Muscle of leg (tissue), 11 donors: Measurements from ENCODE around the gene PRKN. TPM values are rescaled to one million over a fixed set of nuclear protein-coding genes. Genes with fewer than 3 reads are reported as not detected.

ENCODE experiments used
- DNase-seq: peaks from one replicate; pipeline ENCODE4 v3.0.0; 2013
- H3K27ac ChIP-seq: one replicate; pipeline ENCODE4 v1.5.1; 2013; ENCODE audit warnings: mild to moderate bottlenecking, low read length, control low read depth
- H3K27me3 ChIP-seq: one replicate; pipeline ENCODE4 v1.6.1; 2013; ENCODE audit warnings: low read length; ENCODE audit not compliant: control insufficient read depth, insufficient read depth
- H3K36me3 ChIP-seq: one replicate; pipeline ENCODE4 v1.6.1; 2013; ENCODE audit warnings: low read length; ENCODE audit not compliant: control insufficient read depth, insufficient read depth
- H3K4me1 ChIP-seq: one replicate; pipeline ENCODE4 v1.6.1; 2013; ENCODE audit warnings: low read length; ENCODE audit not compliant: control insufficient read depth, insufficient read depth
- H3K4me3 ChIP-seq: one replicate; pipeline ENCODE4 v1.5.1; 2013; ENCODE audit warnings: low read length, control low read depth
- H3K9me3 ChIP-seq: replicated peaks from 2 replicates; pipeline ENCODE4 v1.6.1; 2013; ENCODE audit warnings: low read depth, low read length; ENCODE audit not compliant: control insufficient read depth
- WGBS: methylation state at CpG from one replicate; pipeline ENCODE4 v1.1.5; 2013; ENCODE audit warnings: missing lambda C conversion rate; ENCODE audit not compliant: insufficient coverage; 5-methylcytosine and 5-hydroxymethylcytosine counted together
- polyA plus RNA-seq, 8 donors: library from polyadenylated mRNA; unstranded; fragments of 120-200 nt; gene quantifications; one replicate each; pipeline versions ENCODE4 v1.2.1 to v1.2.3, GENCODE V29; 2013; ENCODE audit warnings: inconsistent platforms in 1 of 8, low replicate concordance in 1 of 8; ENCODE audit not compliant: insufficient read length in 8 of 8, insufficient read depth in 1 of 8
- total RNA-seq: library from RNA; stranded (reverse); fragments of 120-200 nt; gene quantifications from one replicate; pipeline ENCODE4 v1.2.4, GENCODE V29; 2013

PRKN gene
- total and polyA plus RNA-seq, 9 donors = 2.5 to 4.7 (median 3.9) TPM

GRCh38 chr6:162626869-162627268 lies 100.7 kb downstream of the PRKN start:
- Histone ChIP-seq H3K9me3 (no peaks in the 10 kb centered on the region), H3K36me3 (no peaks in the 10 kb centered on the region), H3K27ac (no peak overlapping the region), H3K27me3 (no peaks in the 10 kb centered on the region), H3K4me1 (no peaks in the 10 kb centered on the region), H3K4me3 (no peak overlapping the region)
- WGBS = no CpG with 5 or more reads among the region's 1 CpG
- no peak for DNase-seq

- H3K4me1 ChIP-seq = no peaks in the 10 kb centered on the region
- H3K9me3 ChIP-seq = no peaks in the 10 kb centered on the region
- no peak for DNase-seq
- H3K27ac ChIP-seq = no peak overlapping the region
- no peaks in the 10 kb centered on the region for H3K36me3 ChIP-seq
- no CpG with 5 or more reads among the region's 5 CpGs for WGBS
- H3K27me3 ChIP-seq = no peaks in the 10 kb centered on the region
- H3K4me3 ChIP-seq = no peak overlapping the region
Measured at GRCh38 chr6:162625846-162626540, 101.6 kb downstream of the PRKN start.

GRCh38 chr6:162622572-162622971 lies 105.0 kb downstream of the PRKN start:
- no peaks in the 10 kb centered on the region for H3K27me3 ChIP-seq
- H3K4me3 ChIP-seq = no peak overlapping the region
- no peak overlapping the region for H3K27ac ChIP-seq
- no peaks in the 10 kb centered on the region for H3K36me3 ChIP-seq
- DNase-seq = no peak
- H3K9me3 ChIP-seq = no peaks in the 10 kb centered on the region
- H3K4me1 ChIP-seq = no peaks in the 10 kb centered on the region
- 50% methylated on average over 1 of the region's 5 CpGs for WGBS

GRCh38 chr6:162621246-162621645 lies 106.3 kb downstream of the PRKN start:
- DNase-seq = no peak

GRCh38 chr6:162620073-162620472 lies 107.5 kb downstream of the PRKN start:
- WGBS = no CpG with 5 or more reads among the region's 2 CpGs
- Histone ChIP-seq H3K9me3 (no peaks in the 10 kb centered on the region), H3K27me3 (no peaks in the 10 kb centered on the region), H3K4me1 (no peaks in the 10 kb centered on the region), H3K4me3 (no peak overlapping the region), H3K36me3 (no peaks in the 10 kb centered on the region), H3K27ac (no peak overlapping the region)
- no peak for DNase-seq

More at GRCh38 chr6:162621246-162621645, 106.3 kb downstream of the PRKN start:
- 29% methylated on average over 3 of the region's 4 CpGs for WGBS
- Histone ChIP-seq H3K27me3 (no peaks in the 10 kb centered on the region), H3K4me1 (no peaks in the 10 kb centered on the region), H3K36me3 (no peaks in the 10 kb centered on the region), H3K9me3 (no peaks in the 10 kb centered on the region), H3K4me3 (no peak overlapping the region), H3K27ac (no peak overlapping the region)

GRCh38 chr6:162618448-162619002 lies 109.0 kb downstream of the PRKN start:
- Histone ChIP-seq H3K4me1 (no peaks in the 10 kb centered on the region), H3K27me3 (no peaks in the 10 kb centered on the region), H3K4me3 (no peak overlapping the region), H3K9me3 (no peaks in the 10 kb centered on the region), H3K27ac (no peak overlapping the region), H3K36me3 (no peaks in the 10 kb centered on the region)
- DNase-seq = peak; percentile 20
- WGBS = no CpG with 5 or more reads among the region's 6 CpGs

GRCh38 chr6:162615016-162615705 lies 112.4 kb downstream of the PRKN start:
- H3K4me1 ChIP-seq = no peaks in the 10 kb centered on the region
- no peaks in the 10 kb centered on the region for H3K9me3 ChIP-seq
- DNase-seq = no peak
- no peak overlapping the region for H3K27ac ChIP-seq
- H3K4me3 ChIP-seq = no peak overlapping the region
- no peaks in the 10 kb centered on the region for H3K36me3 ChIP-seq
- WGBS = no CpG with 5 or more reads among the region's 2 CpGs
- H3K27me3 ChIP-seq = no peaks in the 10 kb centered on the region

GRCh38 chr6:162613310-162613709 lies 114.3 kb downstream of the PRKN start:
- no peaks in the 10 kb centered on the region for H3K9me3 ChIP-seq
- H3K36me3 ChIP-seq = no peaks in the 10 kb centered on the region
- no CpG with 5 or more reads among the region's 2 CpGs for WGBS
- no peaks in the 10 kb centered on the region for H3K27me3 ChIP-seq
- H3K4me3 ChIP-seq = no peak overlapping the region
- DNase-seq = peak; percentile 36
- H3K4me1 ChIP-seq = no peaks in the 10 kb centered on the region
- H3K27ac ChIP-seq = no peak overlapping the region

GRCh38 chr6:162612613-162613012 lies 115.0 kb downstream of the PRKN start:
- Histone ChIP-seq H3K27me3 (no peaks in the 10 kb centered on the region), H3K9me3 (no peaks in the 10 kb centered on the region), H3K4me3 (no peak overlapping the region), H3K4me1 (no peaks in the 10 kb centered on the region), H3K27ac (no peak overlapping the region), H3K36me3 (no peaks in the 10 kb centered on the region)
- no peak for DNase-seq
- 100% methylated on average over 1 of the region's 4 CpGs for WGBS

GRCh38 chr6:162610351-162610750 lies 117.2 kb downstream of the PRKN start:
- no peaks in the 10 kb centered on the region for H3K9me3 ChIP-seq
- DNase-seq = no peak
- WGBS = no CpG with 5 or more reads among the region's 5 CpGs
- H3K27ac ChIP-seq = no peak overlapping the region
- no peaks in the 10 kb centered on the region for H3K36me3 ChIP-seq
- no peaks in the 10 kb centered on the region for H3K27me3 ChIP-seq
- H3K4me1 ChIP-seq = no peaks in the 10 kb centered on the region
- no peak overlapping the region for H3K4me3 ChIP-seq
